WTC11 (cell line): ENCODE measurements around the gene LGR4. TPM values are rescaled to one million over a fixed set of nuclear protein-coding genes. Genes with fewer than 3 reads are reported as not detected.

Experiments used
- ATAC-seq: fragments of 200-7000 bp; cut with Tn5 transposase; 2 replicates; pipeline ENCODE4 v1.10.0; 2021; ENCODE audit warnings: mild to moderate bottlenecking, moderate library complexity
- CTCF ChIA-PET: fragments of 300-600 bp; sonication (Branson Sonifier 250); formaldehyde crosslinking; loops from one replicate; lab custom pipeline; 2021; ENCODE audit warnings: antibody characterized with exemption; lab: Charles Lee
- POLR2A ChIA-PET: fragments of 350-600 bp; sonication (Branson Sonifier 250); formaldehyde crosslinking; loops from one replicate; lab custom pipeline; 2021; ENCODE audit warnings: antibody characterized with exemption; lab: Charles Lee
- DNase-seq: peaks from one replicate; pipeline ENCODE4 v3.0.0; 2021; ENCODE audit warnings: low spot score
- H3K27ac Mint-ChIP-seq: 2 replicates; pipeline ENCODE4 v1.8.0; 2021; ENCODE audit warnings: mixed read lengths
- H3K27me3 Mint-ChIP-seq: 2 replicates; pipeline ENCODE4 v1.8.0; 2021; ENCODE audit warnings: low read depth, mild to moderate bottlenecking, moderate library complexity, mixed read lengths
- H3K36me3 Mint-ChIP-seq: 2 replicates; pipeline ENCODE4 v1.8.0; 2021; ENCODE audit warnings: mixed read lengths
- H3K4me1 Mint-ChIP-seq: 2 replicates; pipeline ENCODE4 v1.8.0; 2022; ENCODE audit warnings: mixed read lengths
- H3K4me3 Mint-ChIP-seq: 2 replicates; pipeline ENCODE4 v1.8.0; 2021; ENCODE audit warnings: mild to moderate bottlenecking, moderate library complexity, mixed read lengths
- H3K9me3 Mint-ChIP-seq: 2 replicates; pipeline ENCODE4 v1.8.0; 2021; ENCODE audit warnings: mixed read lengths
- CREM ChIP-seq: sonication (generic); formaldehyde crosslinking; IDR thresholded peaks from 2 replicates; pipeline ENCODE4 v1.8.1; 2022; ENCODE audit warnings: mild to moderate bottlenecking, missing genetic modification reagents, moderate library complexity
- ELF4 ChIP-seq: sonication (generic); formaldehyde crosslinking; IDR thresholded peaks from 2 replicates; pipeline ENCODE4 v1.8.1; 2022; ENCODE audit warnings: low read depth, mild to moderate bottlenecking, moderate library complexity, missing genetic modification reagents
- ETV6 ChIP-seq: sonication (generic); formaldehyde crosslinking; IDR thresholded peaks from 2 replicates; pipeline ENCODE4 v1.8.1; 2022; ENCODE audit warnings: mild to moderate bottlenecking, missing genetic modification reagents
- FOXP1 ChIP-seq: sonication (generic); formaldehyde crosslinking; IDR thresholded peaks from 2 replicates; pipeline ENCODE4 v1.8.0; 2022; ENCODE audit warnings: missing genetic modification reagents, mild to moderate bottlenecking, moderate library complexity, borderline replicate concordance
- GRHL2 ChIP-seq: fragments of 250-450 bp; sonication (Bioruptor Pico); IDR thresholded peaks from 2 replicates; pipeline ENCODE4 v1.8.0; 2022; ENCODE audit warnings: mild to moderate bottlenecking, moderate library complexity; ENCODE audit not compliant: insufficient replicate concordance, severe bottlenecking
- RELA ChIP-seq: sonication (generic); formaldehyde crosslinking; IDR thresholded peaks from 2 replicates; pipeline ENCODE4 v1.8.1; 2022; ENCODE audit warnings: missing genetic modification reagents, mild to moderate bottlenecking, borderline replicate concordance
- ZNF232 ChIP-seq: sonication (generic); formaldehyde crosslinking; IDR thresholded peaks from 2 replicates; pipeline ENCODE4 v1.8.0; 2022; ENCODE audit warnings: mild to moderate bottlenecking, missing genetic modification reagents
- ZNF396 ChIP-seq: fragments of 250-450 bp; sonication (Bioruptor Pico); IDR thresholded peaks from 2 replicates; pipeline ENCODE4 v1.8.0; 2021; ENCODE audit warnings: mild to moderate bottlenecking, moderate library complexity, borderline replicate concordance
- total RNA-seq: library from RNA; stranded (reverse); gene quantifications from 3 replicates; pipeline ENCODE4 v1.2.3, GENCODE V29; 2021
- TF ChIP-seq, protein P1 (sequence below): sonication (generic); formaldehyde crosslinking; IDR thresholded peaks from 2 replicates; pipeline ENCODE4 v1.8.0; 2023; ENCODE audit warnings: missing genetic modification reagents, mild to moderate bottlenecking, borderline replicate concordance
- TF ChIP-seq, protein P2 (sequence below): sonication (generic); formaldehyde crosslinking; IDR thresholded peaks from 2 replicates; pipeline ENCODE4 v1.8.1; 2022; ENCODE audit warnings: mild to moderate bottlenecking, moderate library complexity, missing genetic modification reagents
- TF ChIP-seq, protein P3 (sequence below): fragments of 250-450 bp; sonication (Bioruptor Pico); IDR thresholded peaks from 2 replicates; pipeline ENCODE4 v1.8.0; 2021; ENCODE audit warnings: mild to moderate bottlenecking
- TF ChIP-seq, protein P4 (sequence below): sonication (generic); formaldehyde crosslinking; IDR thresholded peaks from 2 replicates; pipeline ENCODE4 v1.8.1; 2023; ENCODE audit warnings: mild to moderate bottlenecking, missing genetic modification reagents, moderate library complexity

Gene LGR4
- total RNA-seq, 1 experiment from 2014 or later = 53.8 TPM

DNA sequence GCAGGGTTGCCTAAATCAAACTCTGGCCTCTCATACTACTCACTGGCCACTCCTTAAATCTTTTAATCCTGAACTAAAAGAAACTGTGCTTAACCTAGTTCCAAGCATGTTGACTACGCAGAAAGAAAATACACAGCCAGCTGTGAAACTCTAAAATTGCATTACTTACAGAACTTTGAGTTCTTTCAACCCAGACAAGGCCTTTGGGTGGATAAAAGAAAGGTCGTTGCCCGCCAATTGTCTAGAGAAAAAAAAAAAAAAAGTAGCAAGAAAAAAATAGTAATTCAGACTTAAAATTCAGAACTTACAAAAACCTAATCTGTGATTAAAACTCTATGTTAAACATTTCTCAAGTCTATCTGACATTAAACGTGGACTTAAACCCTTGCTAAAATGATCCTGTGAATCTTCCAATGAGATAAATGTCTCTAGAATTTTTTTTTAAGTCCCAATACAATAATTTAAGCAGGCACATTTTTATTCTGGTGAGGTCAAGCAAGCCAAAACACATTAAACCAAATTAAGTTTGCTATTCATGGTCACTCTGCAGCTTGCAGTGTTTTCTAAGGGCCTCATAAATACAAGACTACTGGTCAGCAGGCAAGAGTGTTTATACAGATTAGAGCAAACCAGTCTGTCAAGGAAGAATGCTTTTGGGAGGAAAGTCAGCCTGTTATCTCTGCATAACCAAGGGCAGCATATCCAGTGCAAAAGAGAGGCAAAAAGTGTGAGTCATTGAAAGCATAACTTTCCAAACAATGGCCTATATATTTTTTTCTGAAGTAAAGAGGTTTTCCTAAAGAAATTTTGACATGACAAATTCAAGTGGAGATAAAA is 80.1 kb downstream of the LGR4 start:
- ChIA-PET POLR2A (no interaction called here), CTCF (no interaction called here)
- H3K27ac Mint-ChIP-seq = peak overlapping the region; percentile 76; the same call in 1 of the 2 replicates
- DNase-seq (no peak), ATAC-seq (peak; percentile 19; the same call in 1 of the 2 replicates)
- TF ChIP-seq FOXP1 (CRISPR knock-in tag) = no peak
- no peak overlapping the region for H3K4me3 Mint-ChIP-seq
- peaks cover 4% of the 10 kb centered on the region; the same call in 1 of the 2 replicates for H3K27me3 Mint-ChIP-seq
- no peaks in the 10 kb centered on the region for H3K9me3 Mint-ChIP-seq
- peaks cover 88% of the 10 kb centered on the region for H3K4me1 Mint-ChIP-seq
- H3K36me3 Mint-ChIP-seq = 0 out of 2 replicates have a peak, but pooled peaks cover 2% of the 10 kb centered on the region

DNA sequence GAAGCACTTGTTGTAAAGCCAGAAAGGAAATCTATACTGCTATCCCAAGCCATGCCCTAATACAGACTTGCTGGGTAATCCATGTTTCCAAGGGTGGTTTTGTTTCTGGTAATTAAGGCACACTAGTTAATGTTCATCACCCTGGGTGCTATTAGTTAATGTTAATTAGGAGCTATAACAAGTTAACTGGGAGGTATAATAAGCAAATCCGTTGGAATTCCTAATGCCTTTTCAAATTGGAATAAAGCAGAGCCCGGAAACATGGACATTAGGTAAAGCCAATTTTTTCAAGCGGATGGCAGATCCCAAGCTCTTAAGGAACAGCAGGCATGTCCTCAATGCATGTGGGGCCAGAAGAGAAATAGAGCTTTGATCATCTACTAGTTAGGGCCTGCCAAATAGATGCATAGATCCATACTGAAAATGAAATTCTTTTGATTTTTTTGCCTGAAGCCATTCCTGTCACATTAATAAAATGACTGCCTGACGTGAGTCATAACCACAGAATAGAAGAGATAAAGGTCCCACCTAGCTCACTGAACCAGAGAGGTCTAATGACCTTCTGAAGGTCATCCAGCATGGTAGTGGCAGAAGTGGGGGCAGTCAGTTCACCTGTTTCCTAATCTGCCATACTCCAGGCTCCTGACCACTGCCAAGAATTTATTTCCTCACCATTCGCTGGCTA is 81.1 kb downstream of the LGR4 start:
- peak overlapping the region; percentile 63 for H3K27ac Mint-ChIP-seq

More for the DNA sequence above, 81.1 kb downstream of the LGR4 start:
- Mint-ChIP-seq H3K4me1 (peaks cover 89% of the 10 kb centered on the region), H3K4me3 (no peak overlapping the region), H3K36me3 (peaks cover 3% of the 10 kb centered on the region; the same call in 1 of the 2 replicates), H3K9me3 (no peaks in the 10 kb centered on the region), H3K27me3 (no peaks in the 10 kb centered on the region)
- DNase-seq (no peak), ATAC-seq (no peak)
- POLR2A ChIA-PET = no interaction called here
- CTCF ChIA-PET = interaction anchor here (0.5 to 1.2 kb wide), 3 partner anchors 37 to 94 kb away, joined by 3 to 5 read pairs (median 3); no protein-coding TSS in a partner anchor
- TF ChIP-seq RELA (CRISPR knock-in tag) (no peak), ZNF232 (CRISPR knock-in tag) (no peak), ETV6 (no peak), ELF4 (no peak), CREM (CRISPR knock-in tag) (no peak), GRHL2 (no peak), ZNF396 (CRISPR knock-in tag) (no peak)
- TF ChIP-seq, protein P1, sequence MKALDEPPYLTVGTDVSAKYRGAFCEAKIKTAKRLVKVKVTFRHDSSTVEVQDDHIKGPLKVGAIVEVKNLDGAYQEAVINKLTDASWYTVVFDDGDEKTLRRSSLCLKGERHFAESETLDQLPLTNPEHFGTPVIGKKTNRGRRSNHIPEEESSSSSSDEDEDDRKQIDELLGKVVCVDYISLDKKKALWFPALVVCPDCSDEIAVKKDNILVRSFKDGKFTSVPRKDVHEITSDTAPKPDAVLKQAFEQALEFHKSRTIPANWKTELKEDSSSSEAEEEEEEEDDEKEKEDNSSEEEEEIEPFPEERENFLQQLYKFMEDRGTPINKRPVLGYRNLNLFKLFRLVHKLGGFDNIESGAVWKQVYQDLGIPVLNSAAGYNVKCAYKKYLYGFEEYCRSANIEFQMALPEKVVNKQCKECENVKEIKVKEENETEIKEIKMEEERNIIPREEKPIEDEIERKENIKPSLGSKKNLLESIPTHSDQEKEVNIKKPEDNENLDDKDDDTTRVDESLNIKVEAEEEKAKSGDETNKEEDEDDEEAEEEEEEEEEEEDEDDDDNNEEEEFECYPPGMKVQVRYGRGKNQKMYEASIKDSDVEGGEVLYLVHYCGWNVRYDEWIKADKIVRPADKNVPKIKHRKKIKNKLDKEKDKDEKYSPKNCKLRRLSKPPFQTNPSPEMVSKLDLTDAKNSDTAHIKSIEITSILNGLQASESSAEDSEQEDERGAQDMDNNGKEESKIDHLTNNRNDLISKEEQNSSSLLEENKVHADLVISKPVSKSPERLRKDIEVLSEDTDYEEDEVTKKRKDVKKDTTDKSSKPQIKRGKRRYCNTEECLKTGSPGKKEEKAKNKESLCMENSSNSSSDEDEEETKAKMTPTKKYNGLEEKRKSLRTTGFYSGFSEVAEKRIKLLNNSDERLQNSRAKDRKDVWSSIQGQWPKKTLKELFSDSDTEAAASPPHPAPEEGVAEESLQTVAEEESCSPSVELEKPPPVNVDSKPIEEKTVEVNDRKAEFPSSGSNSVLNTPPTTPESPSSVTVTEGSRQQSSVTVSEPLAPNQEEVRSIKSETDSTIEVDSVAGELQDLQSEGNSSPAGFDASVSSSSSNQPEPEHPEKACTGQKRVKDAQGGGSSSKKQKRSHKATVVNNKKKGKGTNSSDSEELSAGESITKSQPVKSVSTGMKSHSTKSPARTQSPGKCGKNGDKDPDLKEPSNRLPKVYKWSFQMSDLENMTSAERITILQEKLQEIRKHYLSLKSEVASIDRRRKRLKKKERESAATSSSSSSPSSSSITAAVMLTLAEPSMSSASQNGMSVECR (CRISPR knock-in tag) = no peak
- TF ChIP-seq, protein P2, sequence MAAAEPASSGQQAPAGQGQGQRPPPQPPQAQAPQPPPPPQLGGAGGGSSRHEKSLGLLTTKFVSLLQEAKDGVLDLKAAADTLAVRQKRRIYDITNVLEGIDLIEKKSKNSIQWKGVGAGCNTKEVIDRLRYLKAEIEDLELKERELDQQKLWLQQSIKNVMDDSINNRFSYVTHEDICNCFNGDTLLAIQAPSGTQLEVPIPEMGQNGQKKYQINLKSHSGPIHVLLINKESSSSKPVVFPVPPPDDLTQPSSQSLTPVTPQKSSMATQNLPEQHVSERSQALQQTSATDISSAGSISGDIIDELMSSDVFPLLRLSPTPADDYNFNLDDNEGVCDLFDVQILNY = no peak
- TF ChIP-seq, protein P3, sequence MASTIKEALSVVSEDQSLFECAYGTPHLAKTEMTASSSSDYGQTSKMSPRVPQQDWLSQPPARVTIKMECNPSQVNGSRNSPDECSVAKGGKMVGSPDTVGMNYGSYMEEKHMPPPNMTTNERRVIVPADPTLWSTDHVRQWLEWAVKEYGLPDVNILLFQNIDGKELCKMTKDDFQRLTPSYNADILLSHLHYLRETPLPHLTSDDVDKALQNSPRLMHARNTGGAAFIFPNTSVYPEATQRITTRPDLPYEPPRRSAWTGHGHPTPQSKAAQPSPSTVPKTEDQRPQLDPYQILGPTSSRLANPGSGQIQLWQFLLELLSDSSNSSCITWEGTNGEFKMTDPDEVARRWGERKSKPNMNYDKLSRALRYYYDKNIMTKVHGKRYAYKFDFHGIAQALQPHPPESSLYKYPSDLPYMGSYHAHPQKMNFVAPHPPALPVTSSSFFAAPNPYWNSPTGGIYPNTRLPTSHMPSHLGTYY (CRISPR knock-in tag) = no peak
- TF ChIP-seq, protein P4, sequence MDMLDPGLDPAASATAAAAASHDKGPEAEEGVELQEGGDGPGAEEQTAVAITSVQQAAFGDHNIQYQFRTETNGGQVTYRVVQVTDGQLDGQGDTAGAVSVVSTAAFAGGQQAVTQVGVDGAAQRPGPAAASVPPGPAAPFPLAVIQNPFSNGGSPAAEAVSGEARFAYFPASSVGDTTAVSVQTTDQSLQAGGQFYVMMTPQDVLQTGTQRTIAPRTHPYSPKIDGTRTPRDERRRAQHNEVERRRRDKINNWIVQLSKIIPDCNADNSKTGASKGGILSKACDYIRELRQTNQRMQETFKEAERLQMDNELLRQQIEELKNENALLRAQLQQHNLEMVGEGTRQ = no peak
